Measurements from ENCODE around the gene RAB15. TPM values are rescaled to one million over a fixed set of nuclear protein-coding genes. Genes with fewer than 3 reads are reported as not detected.

RAB15 gene
- total and polyA plus RNA-seq, 2 donors (not counting 1 experiment from before 2014, with no cell fraction given), result 2.2 to 3.6 TPM

GRCh38 chr14:64966976-64967375 is 5.2 kb downstream of the RAB15 start:
- Histone ChIP-seq H3K36me3 (ENCODE audit: control insufficient read depth, insufficient read depth, low read length) (no peaks in the 10 kb centered on the region), H3K9me3 (ENCODE audit: control insufficient read depth, insufficient read depth, low read depth, low read length) (no peaks in the 10 kb centered on the region), H3K27me3 (ENCODE audit: control insufficient read depth, insufficient read depth, low read length) (no peaks in the 10 kb centered on the region), H3K4me2 (ENCODE audit: extremely low read depth, insufficient read depth, low read length) (no peak overlapping the region), H3K4me3 (replicated peaks in 1 of 4; ENCODE audit: control extremely low read depth in 1 of 4, insufficient read depth in 1 of 4, low read depth in 3 of 4, low read length in 4 of 4) (no peak overlapping the region), H3K4me1 (ENCODE audit: control insufficient read depth, extremely low read depth, insufficient read depth, low read length) (no peaks in the 10 kb centered on the region), H3K27ac (ENCODE audit: insufficient read depth, low read length) (no peak overlapping the region), H3K9ac (ENCODE audit: insufficient read depth, low read length) (no peak overlapping the region), H3K79me2 (ENCODE audit: control insufficient read depth, insufficient read depth, low read length) (no peaks in the 10 kb centered on the region), H2AFZ (ENCODE audit: low read length) (no peak overlapping the region), H4K20me1 (ENCODE audit: control insufficient read depth, extremely low read depth, insufficient read depth, low read length) (no peaks in the 10 kb centered on the region)
- DNase-seq (ENCODE audit: low read depth in 2 of 2), result no peak
- TF ChIP-seq EZH2 (IDR thresholded peaks at IDR 0.05; ENCODE audit: low read length, missing control alignments), result no peak
- TF ChIP-seq CTCF (conservative IDR thresholded peaks at IDR 0.05 in 1 of 2, IDR thresholded peaks at IDR 0.05 in 1 of 2; ENCODE audit: low read depth in 1 of 2, low read length in 2 of 2), result no peak

GRCh38 chr14:64965356-64966000 is 6.7 kb downstream of the RAB15 start:
- Histone ChIP-seq H3K4me1 (ENCODE audit: control insufficient read depth, extremely low read depth, insufficient read depth, low read length) (no peaks in the 10 kb centered on the region), H2AFZ (ENCODE audit: low read length) (no peak overlapping the region), H3K4me3 (replicated peaks in 1 of 4; ENCODE audit: control extremely low read depth in 1 of 4, insufficient read depth in 1 of 4, low read depth in 3 of 4, low read length in 4 of 4) (no peak overlapping the region), H3K9me3 (ENCODE audit: control insufficient read depth, insufficient read depth, low read depth, low read length) (no peaks in the 10 kb centered on the region), H3K27ac (ENCODE audit: insufficient read depth, low read length) (no peak overlapping the region), H3K36me3 (ENCODE audit: control insufficient read depth, insufficient read depth, low read length) (no peaks in the 10 kb centered on the region), H3K9ac (ENCODE audit: insufficient read depth, low read length) (no peak overlapping the region), H3K79me2 (ENCODE audit: control insufficient read depth, insufficient read depth, low read length) (no peaks in the 10 kb centered on the region), H4K20me1 (ENCODE audit: control insufficient read depth, extremely low read depth, insufficient read depth, low read length) (no peaks in the 10 kb centered on the region), H3K4me2 (ENCODE audit: extremely low read depth, insufficient read depth, low read length) (no peak overlapping the region), H3K27me3 (ENCODE audit: control insufficient read depth, insufficient read depth, low read length) (no peaks in the 10 kb centered on the region)
- TF ChIP-seq CTCF (conservative IDR thresholded peaks at IDR 0.05 in 1 of 2, IDR thresholded peaks at IDR 0.05 in 1 of 2; ENCODE audit: low read depth in 1 of 2, low read length in 2 of 2) (no peak), EZH2 (IDR thresholded peaks at IDR 0.05; ENCODE audit: low read length, missing control alignments) (no peak)
- no peak for DNase-seq (ENCODE audit: low read depth in 2 of 2)

DNA sequence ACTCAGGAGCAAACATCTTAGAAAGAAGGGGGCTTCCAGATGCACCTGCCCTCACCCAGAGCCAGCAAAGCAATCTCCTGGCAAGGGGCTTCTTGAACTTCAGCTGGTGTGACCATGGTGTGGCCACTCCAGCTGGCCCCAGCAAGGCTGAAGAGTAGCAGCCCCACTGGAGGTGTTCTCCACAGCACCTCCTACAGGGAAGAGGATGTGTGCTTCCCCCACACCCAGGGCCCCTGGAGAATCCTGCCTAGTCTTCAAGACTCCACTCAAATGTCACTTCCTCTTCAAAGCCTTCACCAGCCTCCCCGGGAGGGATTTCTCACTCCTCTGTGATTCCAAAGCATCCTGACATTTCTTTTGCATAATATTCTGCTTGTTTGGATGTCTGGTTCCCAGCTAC is 8.5 kb downstream of the RAB15 start:
- TF ChIP-seq EZH2 (IDR thresholded peaks at IDR 0.05; ENCODE audit: low read length, missing control alignments), result no peak
- TF ChIP-seq CTCF (conservative IDR thresholded peaks at IDR 0.05 in 1 of 2, IDR thresholded peaks at IDR 0.05 in 1 of 2; ENCODE audit: low read depth in 1 of 2, low read length in 2 of 2), result no peak

More for the DNA sequence above, 8.5 kb downstream of the RAB15 start:
- H3K4me3 ChIP-seq (replicated peaks in 1 of 4; ENCODE audit: control extremely low read depth in 1 of 4, insufficient read depth in 1 of 4, low read depth in 3 of 4, low read length in 4 of 4), result no peak overlapping the region
- H4K20me1 ChIP-seq (ENCODE audit: control insufficient read depth, extremely low read depth, insufficient read depth, low read length), result no peaks in the 10 kb centered on the region
- H3K4me2 ChIP-seq (ENCODE audit: extremely low read depth, insufficient read depth, low read length), result no peak overlapping the region
- H3K79me2 ChIP-seq (ENCODE audit: control insufficient read depth, insufficient read depth, low read length), result no peaks in the 10 kb centered on the region
- no peak for DNase-seq (ENCODE audit: low read depth in 2 of 2)
- no peaks in the 10 kb centered on the region for H3K27me3 ChIP-seq (ENCODE audit: control insufficient read depth, insufficient read depth, low read length)
- H3K9me3 ChIP-seq (ENCODE audit: control insufficient read depth, insufficient read depth, low read depth, low read length), result no peaks in the 10 kb centered on the region
- no peaks in the 10 kb centered on the region for H3K36me3 ChIP-seq (ENCODE audit: control insufficient read depth, insufficient read depth, low read length)
- H3K9ac ChIP-seq (ENCODE audit: insufficient read depth, low read length), result no peak overlapping the region
- H3K27ac ChIP-seq (ENCODE audit: insufficient read depth, low read length), result no peak overlapping the region
- no peaks in the 10 kb centered on the region for H3K4me1 ChIP-seq (ENCODE audit: control insufficient read depth, extremely low read depth, insufficient read depth, low read length)
- H2AFZ ChIP-seq (ENCODE audit: low read length), result no peak overlapping the region
